HepG2 (cell line): ENCODE results near the gene LENEP. TPM values are rescaled to one million over a fixed set of nuclear protein-coding genes. Genes with fewer than 3 reads are reported as not detected.

ENCODE experiments used
- AHR ChIP-seq: IDR thresholded peaks from 2 replicates; pipeline ENCODE4 v1.6.1; 2018; ENCODE audit warnings: missing genetic modification reagents, missing compliant biosample characterization
- HIVEP1 ChIP-seq: sonication (generic); formaldehyde crosslinking; IDR thresholded peaks from 2 replicates; pipeline ENCODE4 v1.4.0; 2020; ENCODE audit warnings: mild to moderate bottlenecking, missing genetic modification reagents
- IRF2 ChIP-seq: IDR thresholded peaks from 2 replicates; pipeline ENCODE4 v1.6.1; 2018; ENCODE audit warnings: missing genetic modification reagents, missing compliant biosample characterization
- MEF2D ChIP-seq: sonication (generic); formaldehyde crosslinking; IDR thresholded peaks from 2 replicates; pipeline ENCODE4 v1.5.1; 2020; ENCODE audit warnings: mild to moderate bottlenecking, missing genetic modification reagents
- NBN ChIP-seq: fragments of 450-650 bp; conservative IDR thresholded peaks from 2 replicates; pipeline ENCODE4 v1.6.1; 2017
- NFE2L2 ChIP-seq: fragments of 150-350 bp; IDR thresholded peaks from 2 replicates; pipeline ENCODE4 v1.6.1; 2014; ENCODE audit warnings: low read length
- NFYC ChIP-seq: IDR thresholded peaks from 2 replicates; pipeline ENCODE4 v1.6.1; 2016; ENCODE audit warnings: missing genetic modification reagents, missing compliant biosample characterization
- SIN3B ChIP-seq: fragments of 150-350 bp; IDR thresholded peaks from 2 replicates; pipeline ENCODE4 v1.6.1; 2014; ENCODE audit warnings: low read length
- SOX5 ChIP-seq: IDR thresholded peaks from 2 replicates; pipeline ENCODE4 v1.6.1; 2016; ENCODE audit warnings: borderline replicate concordance
- SP5 ChIP-seq: IDR thresholded peaks from 2 replicates; pipeline ENCODE4 v1.6.1; 2016; ENCODE audit warnings: low read depth, borderline replicate concordance
- SRSF4 ChIP-seq: fragments of 200-400 bp; formaldehyde crosslinking; IDR thresholded peaks from one replicate; pipeline ENCODE4 v1.6.1; 2018; ENCODE audit warnings: mild to moderate bottlenecking, low read depth, low read length, moderate library complexity; ENCODE audit not compliant: poor library complexity, severe bottlenecking
- YY1 ChIP-seq: IDR thresholded peaks from 2 replicates; pipeline ENCODE4 v1.6.1; 2011; ENCODE audit warnings: low read length, low read depth, moderate library complexity, mild to moderate bottlenecking; ENCODE audit not compliant: insufficient read depth, insufficient replicate concordance
- ZFX ChIP-seq: sonication (generic); formaldehyde crosslinking; IDR thresholded peaks from 2 replicates; pipeline ENCODE4 v1.4.0; 2020; ENCODE audit warnings: mild to moderate bottlenecking, low read depth, missing genetic modification reagents, moderate library complexity
- ZNF207 ChIP-seq: fragments of 450-650 bp; IDR thresholded peaks from 2 replicates; pipeline ENCODE4 v1.6.1; 2016; ENCODE audit warnings: antibody characterized with exemption, borderline replicate concordance
- ZNF335 ChIP-seq: sonication (generic); formaldehyde crosslinking; IDR thresholded peaks from 2 replicates; pipeline ENCODE4 v1.4.0; 2020; ENCODE audit warnings: missing genetic modification reagents
- ZNF569 ChIP-seq: sonication (generic); formaldehyde crosslinking; IDR thresholded peaks from 2 replicates; pipeline ENCODE4 v1.5.0; 2020; ENCODE audit warnings: mild to moderate bottlenecking, missing genetic modification reagents, moderate library complexity, borderline replicate concordance
- ZNF614 ChIP-seq: IDR thresholded peaks from 2 replicates; pipeline ENCODE4 v1.6.1; 2018; ENCODE audit warnings: missing biosample characterization, missing genetic modification reagents, inconsistent platforms, borderline replicate concordance
- ZNF720 ChIP-seq: sonication (generic); formaldehyde crosslinking; IDR thresholded peaks from 2 replicates; pipeline ENCODE4 v1.4.0; 2020; ENCODE audit warnings: missing genetic modification reagents
- polyA plus RNA-seq, 8 experiments: library from polyadenylated mRNA; depleted of rRNA in 3 of 8; stranded (reverse) in 7 of 8; unstranded in 1 of 8; fragments of >200 nt; fragmentation: Illumina TruSeq in 4 of 8; extraction: Trizol in 4 of 8; gene quantifications; 2 replicates each; pipeline versions ENCODE4 v1.2.1 to v1.2.3, GENCODE V29; 2011 to 2016; ENCODE audit warnings: low read depth in 4 of 8, missing spikeins in 1 of 8, mixed read lengths in 1 of 8; ENCODE audit not compliant: insufficient read depth in 1 of 8
- total RNA-seq, 5 experiments: library from RNA; depleted of rRNA; stranded (reverse); fragments of >200 nt; fragmentation: Illumina TruSeq; extraction: Trizol; gene quantifications; 2 replicates each; pipeline ENCODE4 v1.2.3, GENCODE V29; 2016; ENCODE audit warnings: low read depth in 1 of 5
- TF ChIP-seq, protein P1 (sequence below): IDR thresholded peaks from 2 replicates; pipeline ENCODE4 v1.6.1; 2018; ENCODE audit warnings: missing genetic modification reagents
- TF ChIP-seq, protein P2 (sequence below): IDR thresholded peaks from 2 replicates; pipeline ENCODE4 v1.6.1; 2016; ENCODE audit warnings: mild to moderate bottlenecking, missing biosample characterization, missing genetic modification reagents
- TF ChIP-seq, protein P3 (sequence below): sonication (generic); formaldehyde crosslinking; IDR thresholded peaks from 2 replicates; pipeline ENCODE4 v1.9.0; 2021; ENCODE audit warnings: missing genetic modification reagents, mild to moderate bottlenecking, borderline replicate concordance
- TF ChIP-seq, protein P4 (sequence below): sonication (generic); formaldehyde crosslinking; IDR thresholded peaks from 2 replicates; pipeline ENCODE4 v1.5.0; 2020; ENCODE audit warnings: mild to moderate bottlenecking, missing genetic modification reagents
- TF ChIP-seq, protein P5 (sequence below): sonication (generic); formaldehyde crosslinking; IDR thresholded peaks from 2 replicates; pipeline ENCODE4 v1.4.0; 2020; ENCODE audit warnings: missing genetic modification reagents

Gene LENEP
- total and polyA plus RNA-seq, 2 of the 13 experiments (the other 11 are each of a cell fraction or from before 2014, with no cell fraction given): 0.29 TPM; not detected in 1

DNA sequence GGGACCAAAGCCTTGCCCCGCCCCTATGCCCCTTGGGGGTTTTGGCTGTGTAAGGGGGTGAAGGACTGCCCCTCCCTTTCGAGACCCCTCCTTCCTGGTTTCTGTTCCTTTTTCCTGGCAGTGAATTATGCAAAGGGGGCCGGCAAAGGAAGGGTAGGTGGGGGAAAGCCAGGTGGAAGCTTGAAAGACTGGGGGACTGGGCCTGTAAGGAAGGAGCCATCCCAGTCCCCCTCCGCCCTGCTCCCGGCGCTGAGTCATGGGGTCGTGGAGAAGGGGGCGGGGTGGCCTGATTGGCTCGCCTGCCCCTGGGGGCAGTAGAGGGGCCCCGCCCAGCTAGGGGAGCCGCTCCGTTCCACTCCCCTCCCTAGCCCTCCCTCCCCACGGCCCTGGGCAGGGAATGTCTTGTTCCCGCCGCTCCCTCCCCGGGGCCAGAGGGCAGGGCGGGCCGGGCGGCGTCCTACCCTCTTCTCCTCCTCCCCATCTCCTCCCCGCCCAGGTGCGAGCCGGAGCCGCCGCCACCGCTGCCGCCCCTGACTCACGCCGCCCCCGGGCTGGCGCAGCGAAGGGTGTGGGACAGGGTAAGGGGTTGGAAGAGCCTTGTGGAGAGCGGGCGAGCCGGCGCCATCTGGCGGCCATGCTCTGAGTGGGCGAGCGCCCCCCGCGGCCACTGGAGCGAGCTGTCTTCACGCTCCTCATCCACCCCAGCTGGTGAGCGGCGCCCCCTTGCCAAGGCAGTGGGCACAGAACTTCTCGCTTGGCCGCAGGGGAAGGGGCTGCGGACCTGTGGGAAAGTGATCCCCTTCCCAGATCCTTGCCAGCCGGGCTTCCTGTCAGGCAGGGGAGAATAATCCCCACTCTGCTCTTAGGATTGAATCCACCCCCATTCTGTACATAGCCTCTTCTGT, 23.9 kb downstream of the LENEP start (continued):
- TF ChIP-seq, protein P1, sequence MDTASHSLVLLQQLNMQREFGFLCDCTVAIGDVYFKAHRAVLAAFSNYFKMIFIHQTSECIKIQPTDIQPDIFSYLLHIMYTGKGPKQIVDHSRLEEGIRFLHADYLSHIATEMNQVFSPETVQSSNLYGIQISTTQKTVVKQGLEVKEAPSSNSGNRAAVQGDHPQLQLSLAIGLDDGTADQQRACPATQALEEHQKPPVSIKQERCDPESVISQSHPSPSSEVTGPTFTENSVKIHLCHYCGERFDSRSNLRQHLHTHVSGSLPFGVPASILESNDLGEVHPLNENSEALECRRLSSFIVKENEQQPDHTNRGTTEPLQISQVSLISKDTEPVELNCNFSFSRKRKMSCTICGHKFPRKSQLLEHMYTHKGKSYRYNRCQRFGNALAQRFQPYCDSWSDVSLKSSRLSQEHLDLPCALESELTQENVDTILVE (CRISPR knock-in tag): 0 out of 2 replicates have a peak, but pooled peaks have one; percentile 72
- TF ChIP-seq ZNF614 (CRISPR knock-in tag) (peak; percentile 83; the same call in 1 of the 2 replicates), HIVEP1 (CRISPR knock-in tag) (peak; percentile 85), ZNF207 (no peak), SRSF4 (no peak), ZNF720 (CRISPR knock-in tag) (no peak), YY1 (peak; percentile 81), ZFX (CRISPR knock-in tag) (peak; percentile 74), SIN3B (no peak), AHR (CRISPR knock-in tag) (no peak; the same call in 1 of the 2 replicates), SOX5 (CRISPR knock-in tag) (peak; percentile 47; the same call in 1 of the 2 replicates), ZNF569 (CRISPR knock-in tag) (no peak), NFE2L2 (no peak), IRF2 (CRISPR knock-in tag) (peak; percentile 94), NFYC (peak; percentile 49), ZNF335 (CRISPR knock-in tag) (0 out of 2 replicates have a peak, but pooled peaks have one; percentile 55), NBN (no peak), SP5 (CRISPR knock-in tag) (peak; percentile 55; the same call in 1 of the 2 replicates), MEF2D (no peak)
- TF ChIP-seq, protein P2, sequence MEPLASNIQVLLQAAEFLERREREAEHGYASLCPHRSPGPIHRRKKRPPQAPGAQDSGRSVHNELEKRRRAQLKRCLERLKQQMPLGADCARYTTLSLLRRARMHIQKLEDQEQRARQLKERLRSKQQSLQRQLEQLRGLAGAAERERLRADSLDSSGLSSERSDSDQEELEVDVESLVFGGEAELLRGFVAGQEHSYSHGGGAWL (CRISPR knock-in tag): peak; percentile 87
- TF ChIP-seq, protein P3, sequence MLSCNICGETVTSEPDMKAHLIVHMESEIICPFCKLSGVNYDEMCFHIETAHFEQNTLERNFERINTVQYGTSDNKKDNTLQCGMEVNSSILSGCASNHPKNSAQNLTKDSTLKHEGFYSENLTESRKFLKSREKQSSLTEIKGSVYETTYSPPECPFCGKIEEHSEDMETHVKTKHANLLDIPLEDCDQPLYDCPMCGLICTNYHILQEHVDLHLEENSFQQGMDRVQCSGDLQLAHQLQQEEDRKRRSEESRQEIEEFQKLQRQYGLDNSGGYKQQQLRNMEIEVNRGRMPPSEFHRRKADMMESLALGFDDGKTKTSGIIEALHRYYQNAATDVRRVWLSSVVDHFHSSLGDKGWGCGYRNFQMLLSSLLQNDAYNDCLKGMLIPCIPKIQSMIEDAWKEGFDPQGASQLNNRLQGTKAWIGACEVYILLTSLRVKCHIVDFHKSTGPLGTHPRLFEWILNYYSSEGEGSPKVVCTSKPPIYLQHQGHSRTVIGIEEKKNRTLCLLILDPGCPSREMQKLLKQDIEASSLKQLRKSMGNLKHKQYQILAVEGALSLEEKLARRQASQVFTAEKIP (CRISPR knock-in tag): no peak
- TF ChIP-seq, protein P4, sequence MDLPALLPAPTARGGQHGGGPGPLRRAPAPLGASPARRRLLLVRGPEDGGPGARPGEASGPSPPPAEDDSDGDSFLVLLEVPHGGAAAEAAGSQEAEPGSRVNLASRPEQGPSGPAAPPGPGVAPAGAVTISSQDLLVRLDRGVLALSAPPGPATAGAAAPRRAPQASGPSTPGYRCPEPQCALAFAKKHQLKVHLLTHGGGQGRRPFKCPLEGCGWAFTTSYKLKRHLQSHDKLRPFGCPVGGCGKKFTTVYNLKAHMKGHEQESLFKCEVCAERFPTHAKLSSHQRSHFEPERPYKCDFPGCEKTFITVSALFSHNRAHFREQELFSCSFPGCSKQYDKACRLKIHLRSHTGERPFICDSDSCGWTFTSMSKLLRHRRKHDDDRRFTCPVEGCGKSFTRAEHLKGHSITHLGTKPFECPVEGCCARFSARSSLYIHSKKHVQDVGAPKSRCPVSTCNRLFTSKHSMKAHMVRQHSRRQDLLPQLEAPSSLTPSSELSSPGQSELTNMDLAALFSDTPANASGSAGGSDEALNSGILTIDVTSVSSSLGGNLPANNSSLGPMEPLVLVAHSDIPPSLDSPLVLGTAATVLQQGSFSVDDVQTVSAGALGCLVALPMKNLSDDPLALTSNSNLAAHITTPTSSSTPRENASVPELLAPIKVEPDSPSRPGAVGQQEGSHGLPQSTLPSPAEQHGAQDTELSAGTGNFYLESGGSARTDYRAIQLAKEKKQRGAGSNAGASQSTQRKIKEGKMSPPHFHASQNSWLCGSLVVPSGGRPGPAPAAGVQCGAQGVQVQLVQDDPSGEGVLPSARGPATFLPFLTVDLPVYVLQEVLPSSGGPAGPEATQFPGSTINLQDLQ (CRISPR knock-in tag): no peak; the same call in 1 of the 2 replicates
- TF ChIP-seq, protein P5, sequence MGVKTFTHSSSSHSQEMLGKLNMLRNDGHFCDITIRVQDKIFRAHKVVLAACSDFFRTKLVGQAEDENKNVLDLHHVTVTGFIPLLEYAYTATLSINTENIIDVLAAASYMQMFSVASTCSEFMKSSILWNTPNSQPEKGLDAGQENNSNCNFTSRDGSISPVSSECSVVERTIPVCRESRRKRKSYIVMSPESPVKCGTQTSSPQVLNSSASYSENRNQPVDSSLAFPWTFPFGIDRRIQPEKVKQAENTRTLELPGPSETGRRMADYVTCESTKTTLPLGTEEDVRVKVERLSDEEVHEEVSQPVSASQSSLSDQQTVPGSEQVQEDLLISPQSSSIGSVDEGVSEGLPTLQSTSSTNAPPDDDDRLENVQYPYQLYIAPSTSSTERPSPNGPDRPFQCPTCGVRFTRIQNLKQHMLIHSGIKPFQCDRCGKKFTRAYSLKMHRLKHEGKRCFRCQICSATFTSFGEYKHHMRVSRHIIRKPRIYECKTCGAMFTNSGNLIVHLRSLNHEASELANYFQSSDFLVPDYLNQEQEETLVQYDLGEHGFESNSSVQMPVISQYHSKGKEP: no peak
